ENCODE data around the gene TES.

Gene TES

GRCh38 chr7:116227678-116228239 is 17.4 kb downstream of the TES start:
- Histone ChIP-seq H3K27me3 (ENCODE audit: insufficient read depth, low read length, poor library complexity) (no peaks in the 10 kb centered on the region), H3K9ac (ENCODE audit: low read depth, low read length) (no peak overlapping the region), H3K27ac (ENCODE audit: low read length) (no peak overlapping the region), H2AFZ (ENCODE audit: low read depth, low read length) (no peak overlapping the region), H3K36me3 (ENCODE audit: insufficient read depth, low read length) (no peaks in the 10 kb centered on the region), H3K4me3 (ENCODE audit: low read depth in 1 of 2, low read length in 2 of 2) (no peak overlapping the region), H3K4me2 (ENCODE audit: insufficient read depth, low read length) (no peak overlapping the region), H3K79me2 (ENCODE audit: insufficient read depth, low read length) (no peaks in the 10 kb centered on the region), H3K9me3 (ENCODE audit: insufficient read depth, low read length, severe bottlenecking) (no peaks in the 10 kb centered on the region), H3K4me1 (ENCODE audit: insufficient read depth, low read length) (peaks cover 32% of the 10 kb centered on the region), H4K20me1 (ENCODE audit: insufficient read depth, low read length) (no peaks in the 10 kb centered on the region)
- ATAC-seq (ENCODE audit: insufficient read depth, low read depth), result no peak
- DNase-seq, result no peak
- TF ChIP-seq CTCF (IDR thresholded peaks at IDR 0.05; ENCODE audit: borderline replicate concordance, extremely low read depth, low read length, poor library complexity, severe bottlenecking), result no peak
- no peak for TF ChIP-seq EZH2 (IDR thresholded peaks at IDR 0.05; ENCODE audit: borderline replicate concordance, low read depth, low read length, severe bottlenecking)

GRCh38 chr7:116228241-116228640 is 17.9 kb downstream of the TES start:
- no peaks in the 10 kb centered on the region for H3K9me3 ChIP-seq (ENCODE audit: insufficient read depth, low read length, severe bottlenecking)
- no peak overlapping the region for H2AFZ ChIP-seq (ENCODE audit: low read depth, low read length)
- no peak overlapping the region for H3K9ac ChIP-seq (ENCODE audit: low read depth, low read length)
- H3K4me2 ChIP-seq (ENCODE audit: insufficient read depth, low read length), result no peak overlapping the region
- no peak overlapping the region for H3K4me3 ChIP-seq (ENCODE audit: low read depth in 1 of 2, low read length in 2 of 2)
- ATAC-seq (ENCODE audit: insufficient read depth, low read depth), result no peak
- DNase-seq, result no peak
- H3K27ac ChIP-seq (ENCODE audit: low read length), result no peak overlapping the region
- H3K27me3 ChIP-seq (ENCODE audit: insufficient read depth, low read length, poor library complexity), result no peaks in the 10 kb centered on the region
- TF ChIP-seq CTCF (IDR thresholded peaks at IDR 0.05; ENCODE audit: borderline replicate concordance, extremely low read depth, low read length, poor library complexity, severe bottlenecking) (no peak), EZH2 (IDR thresholded peaks at IDR 0.05; ENCODE audit: borderline replicate concordance, low read depth, low read length, severe bottlenecking) (no peak)
- H4K20me1 ChIP-seq (ENCODE audit: insufficient read depth, low read length), result no peaks in the 10 kb centered on the region
- peaks cover 32% of the 10 kb centered on the region for H3K4me1 ChIP-seq (ENCODE audit: insufficient read depth, low read length)
- no peaks in the 10 kb centered on the region for H3K79me2 ChIP-seq (ENCODE audit: insufficient read depth, low read length)
- H3K36me3 ChIP-seq (ENCODE audit: insufficient read depth, low read length), result no peaks in the 10 kb centered on the region

- DNase-seq, result no peak
- Histone ChIP-seq H3K4me3 (ENCODE audit: low read depth in 1 of 2, low read length in 2 of 2) (no peak overlapping the region), H4K20me1 (ENCODE audit: insufficient read depth, low read length) (no peaks in the 10 kb centered on the region), H3K9me3 (ENCODE audit: insufficient read depth, low read length, severe bottlenecking) (no peaks in the 10 kb centered on the region), H3K27ac (ENCODE audit: low read length) (no peak overlapping the region), H3K79me2 (ENCODE audit: insufficient read depth, low read length) (no peaks in the 10 kb centered on the region), H3K27me3 (ENCODE audit: insufficient read depth, low read length, poor library complexity) (no peaks in the 10 kb centered on the region), H3K36me3 (ENCODE audit: insufficient read depth, low read length) (no peaks in the 10 kb centered on the region), H3K4me1 (ENCODE audit: insufficient read depth, low read length) (peaks cover 33% of the 10 kb centered on the region), H3K9ac (ENCODE audit: low read depth, low read length) (no peak overlapping the region), H3K4me2 (ENCODE audit: insufficient read depth, low read length) (no peak overlapping the region), H2AFZ (ENCODE audit: low read depth, low read length) (peak overlapping the region; percentile 53)
- ATAC-seq (ENCODE audit: insufficient read depth, low read depth), result no peak
- no peak for TF ChIP-seq CTCF (IDR thresholded peaks at IDR 0.05; ENCODE audit: borderline replicate concordance, extremely low read depth, low read length, poor library complexity, severe bottlenecking)
- no peak for TF ChIP-seq EZH2 (IDR thresholded peaks at IDR 0.05; ENCODE audit: borderline replicate concordance, low read depth, low read length, severe bottlenecking)
Measured at GRCh38 chr7:116229366-116229765, 19.0 kb downstream of the TES start.

Data from DND-41 (cell line).